ENCODE data around the gene TRAPPC5.
A peak's percentile ranks its signal among the peaks of the same experiment; 100 is the strongest.

TRAPPC5 gene

DNA sequence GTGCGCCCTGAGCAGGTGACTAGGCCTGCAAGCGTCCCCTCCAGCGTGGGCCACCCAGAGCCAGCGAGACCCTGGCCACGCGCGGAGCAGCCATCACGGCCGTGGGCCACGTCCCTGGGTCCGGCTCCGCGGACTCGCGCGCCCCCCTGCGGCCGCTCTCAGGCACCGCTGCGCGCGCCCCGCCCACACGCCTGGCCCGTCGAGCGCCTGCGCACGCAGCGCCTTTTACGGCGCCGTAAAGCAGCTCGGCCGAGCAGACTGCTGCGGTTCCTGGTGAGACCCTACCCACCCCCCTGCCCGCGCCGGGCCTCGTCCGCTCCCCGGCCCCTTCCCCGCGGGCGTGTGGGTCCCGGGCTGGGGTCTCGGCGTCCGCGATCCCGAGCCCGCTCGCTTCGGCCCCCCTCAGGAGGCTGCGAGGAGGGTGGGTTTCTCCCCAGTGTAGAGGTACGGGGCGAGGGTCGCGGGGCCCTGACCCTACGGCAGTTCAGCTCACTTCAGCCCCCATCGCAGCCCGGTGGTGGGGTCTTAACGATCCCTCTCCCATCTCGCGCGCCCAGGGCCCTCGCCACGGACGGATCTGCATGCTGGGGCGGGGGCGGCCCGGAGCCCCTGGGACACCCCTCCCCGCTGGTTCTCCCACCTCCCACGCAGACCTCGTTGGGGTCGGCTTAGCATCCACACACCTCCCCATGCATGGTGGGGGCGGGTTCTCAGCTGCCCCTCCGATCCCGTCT lies at the start of gene TRAPPC5:
TRAPPC5 (plus strand) TSS at position 228 of the 734 bp plus-strand sequence. CDS start 1,421 bp downstream, outside the sequence.
- Mint-ChIP-seq H3K9me3 (no peaks in the 10 kb centered on the region), H3K4me3 (peak within 1 kb of the TSS; percentile 90), H3K4me1 (peaks cover 52% of the 10 kb centered on the region), H3K27me3 (peaks cover 6% of the 10 kb centered on the region), H3K27ac (peak within 1 kb of the TSS; percentile 93), H3K36me3 (no peaks in the 10 kb centered on the region)

DNA sequence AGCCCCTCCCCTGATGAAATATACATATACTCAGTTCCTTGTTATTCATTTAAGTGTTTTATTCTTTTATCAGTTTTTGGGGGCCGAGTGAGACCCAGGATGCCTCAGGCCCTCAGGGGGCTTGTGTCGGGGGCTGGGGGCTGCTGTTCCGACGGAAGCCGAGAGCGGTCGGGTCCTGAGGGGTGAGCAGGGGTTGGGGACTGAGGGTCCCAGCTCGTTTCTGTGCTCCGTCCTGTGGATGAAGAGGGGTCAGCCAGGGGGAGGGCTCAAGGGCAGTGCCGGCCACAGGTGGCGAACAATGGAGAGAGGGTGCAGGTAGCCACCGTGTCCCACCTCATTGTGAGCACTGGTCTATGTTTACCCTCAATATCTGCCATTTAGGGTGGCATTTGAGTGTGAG lies 49.1 kb upstream of the TRAPPC5 start:
- Mint-ChIP-seq H3K27ac (no peak overlapping the region), H3K27me3 (no peaks in the 10 kb centered on the region), H3K4me3 (peak overlapping the region; percentile 30), H3K36me3 (peaks cover 9% of the 10 kb centered on the region), H3K9me3 (no peaks in the 10 kb centered on the region), H3K4me1 (peaks cover 46% of the 10 kb centered on the region)

DNA sequence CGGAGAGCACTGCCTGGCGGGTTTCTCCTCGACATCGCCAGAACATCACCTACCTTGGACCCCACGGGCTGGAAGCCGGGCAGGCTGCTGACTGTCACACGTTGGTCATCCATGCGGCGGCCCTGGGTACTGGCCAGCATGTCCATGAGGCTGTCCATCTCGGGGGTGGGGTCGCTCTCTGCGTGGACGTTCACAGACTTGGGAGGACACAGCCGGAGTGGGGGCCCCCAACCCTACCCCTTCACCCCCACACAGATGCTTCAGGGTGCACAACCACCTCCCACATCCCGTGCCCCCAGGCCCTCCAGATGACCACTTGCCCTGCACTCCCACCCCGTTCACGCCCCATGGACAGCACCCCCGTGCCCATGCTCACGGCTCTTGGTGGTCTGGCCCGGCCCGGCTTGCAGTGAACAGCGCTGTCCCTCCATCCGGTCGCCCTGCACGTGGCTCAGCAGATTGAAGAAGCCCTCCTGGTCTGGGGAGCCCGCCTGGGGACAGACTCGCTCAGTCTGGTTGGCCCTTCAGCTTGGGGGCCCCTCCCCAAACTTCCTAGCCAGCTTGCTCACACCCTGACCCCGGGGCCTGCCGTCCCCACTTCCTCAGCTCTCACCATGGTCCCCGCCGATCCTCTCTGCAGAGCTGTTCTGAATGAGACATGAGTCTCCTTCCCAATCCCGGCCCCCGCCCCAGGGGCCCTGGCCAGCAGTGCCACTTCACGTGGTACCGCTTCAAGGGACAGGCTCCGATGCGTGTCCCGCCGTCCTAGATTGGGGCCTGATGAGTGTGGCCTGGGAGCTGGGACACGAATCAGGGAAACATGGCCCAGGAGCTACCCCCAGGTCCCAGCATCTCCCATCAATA lies 48.1 kb upstream of the TRAPPC5 start:
- peaks cover 43% of the 10 kb centered on the region for H3K4me1 Mint-ChIP-seq
- no peak overlapping the region for H3K27ac Mint-ChIP-seq
- no peaks in the 10 kb centered on the region for H3K9me3 Mint-ChIP-seq
- no peak overlapping the region for H3K4me3 Mint-ChIP-seq
- H3K27me3 Mint-ChIP-seq = no peaks in the 10 kb centered on the region
- H3K36me3 Mint-ChIP-seq = peaks cover 7% of the 10 kb centered on the region

DNA sequence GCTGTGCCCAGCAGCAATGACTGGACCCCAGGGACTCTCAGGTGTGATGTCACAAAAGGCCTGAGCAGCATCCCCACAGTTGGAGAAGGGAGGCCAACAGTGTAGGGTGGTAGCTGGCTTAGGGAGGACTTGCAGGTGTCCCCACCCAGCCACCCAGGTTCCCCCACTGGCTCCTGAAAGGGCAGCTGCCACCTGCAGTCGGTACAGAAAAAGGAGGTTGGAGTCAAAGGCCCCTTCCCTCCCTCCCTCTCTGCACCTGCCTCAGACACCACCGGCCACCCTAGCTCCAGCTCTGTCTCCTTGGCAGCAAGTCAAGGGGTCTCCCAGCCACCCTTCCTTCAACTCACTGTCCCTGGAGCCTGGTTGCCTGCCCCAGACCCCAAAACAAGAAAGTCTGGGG lies 46.9 kb upstream of the TRAPPC5 start, which contains the start of gene PCP2:
PCP2 (minus strand) TSS at position 22 of the 400 bp plus-strand sequence. CDS start 262 bp downstream, outside the sequence.
- H3K4me1 Mint-ChIP-seq = peaks cover 43% of the 10 kb centered on the region
- H3K27me3 Mint-ChIP-seq = no peaks in the 10 kb centered on the region
- no peak within 1 kb of the TSS for H3K4me3 Mint-ChIP-seq
- H3K27ac Mint-ChIP-seq = no peak within 1 kb of the TSS
- H3K36me3 Mint-ChIP-seq = peaks cover 7% of the 10 kb centered on the region
- H3K9me3 Mint-ChIP-seq = no peaks in the 10 kb centered on the region

DNA sequence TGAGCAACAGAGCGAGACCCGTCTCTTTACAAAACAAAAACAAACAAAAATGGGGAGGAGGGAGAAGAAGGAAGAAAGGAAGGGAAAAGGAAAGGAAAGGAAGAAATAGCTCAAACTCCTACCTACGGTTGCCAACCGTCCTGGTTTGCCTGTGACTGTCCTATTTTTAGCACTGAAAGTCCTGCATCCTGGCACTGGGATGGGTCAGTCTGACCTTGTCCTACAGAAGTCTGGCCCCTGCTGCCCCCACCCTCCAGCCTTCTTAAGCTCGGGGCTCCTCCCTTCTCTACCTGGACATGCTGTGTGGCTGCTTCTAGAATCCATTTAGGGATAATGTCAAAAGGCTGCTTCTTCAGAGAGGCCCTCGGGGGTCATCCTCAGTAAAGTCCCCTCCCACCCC lies 45.0 kb upstream of the TRAPPC5 start:
- Mint-ChIP-seq H3K36me3 (no peaks in the 10 kb centered on the region), H3K9me3 (no peaks in the 10 kb centered on the region), H3K4me1 (peaks cover 40% of the 10 kb centered on the region), H3K27me3 (no peaks in the 10 kb centered on the region), H3K27ac (no peak overlapping the region), H3K4me3 (peak overlapping the region; percentile 79)

DNA sequence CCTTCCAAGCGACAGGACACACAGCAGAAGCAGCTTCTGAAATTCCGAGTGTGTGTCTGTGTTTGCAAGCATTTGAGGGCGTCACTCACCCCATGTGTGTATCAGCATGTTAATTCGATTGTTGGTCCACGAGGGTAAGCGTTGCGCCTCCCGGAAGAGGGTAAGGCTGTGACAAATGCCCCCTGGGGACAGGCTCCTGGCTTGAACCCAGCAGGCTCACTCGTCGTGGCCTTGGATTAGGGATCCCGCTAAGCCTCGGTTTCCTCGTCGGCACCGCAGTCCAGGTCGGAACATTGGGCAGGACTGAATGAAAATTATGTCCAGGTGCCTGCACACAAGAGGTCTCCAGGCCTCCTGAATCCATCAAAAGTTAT lies 44.3 kb upstream of the TRAPPC5 start:
- H3K36me3 Mint-ChIP-seq = no peaks in the 10 kb centered on the region
- no peaks in the 10 kb centered on the region for H3K9me3 Mint-ChIP-seq
- no peaks in the 10 kb centered on the region for H3K27me3 Mint-ChIP-seq
- peak overlapping the region; percentile 83 for H3K4me3 Mint-ChIP-seq
- H3K27ac Mint-ChIP-seq = no peak overlapping the region
- peaks cover 36% of the 10 kb centered on the region for H3K4me1 Mint-ChIP-seq

DNA sequence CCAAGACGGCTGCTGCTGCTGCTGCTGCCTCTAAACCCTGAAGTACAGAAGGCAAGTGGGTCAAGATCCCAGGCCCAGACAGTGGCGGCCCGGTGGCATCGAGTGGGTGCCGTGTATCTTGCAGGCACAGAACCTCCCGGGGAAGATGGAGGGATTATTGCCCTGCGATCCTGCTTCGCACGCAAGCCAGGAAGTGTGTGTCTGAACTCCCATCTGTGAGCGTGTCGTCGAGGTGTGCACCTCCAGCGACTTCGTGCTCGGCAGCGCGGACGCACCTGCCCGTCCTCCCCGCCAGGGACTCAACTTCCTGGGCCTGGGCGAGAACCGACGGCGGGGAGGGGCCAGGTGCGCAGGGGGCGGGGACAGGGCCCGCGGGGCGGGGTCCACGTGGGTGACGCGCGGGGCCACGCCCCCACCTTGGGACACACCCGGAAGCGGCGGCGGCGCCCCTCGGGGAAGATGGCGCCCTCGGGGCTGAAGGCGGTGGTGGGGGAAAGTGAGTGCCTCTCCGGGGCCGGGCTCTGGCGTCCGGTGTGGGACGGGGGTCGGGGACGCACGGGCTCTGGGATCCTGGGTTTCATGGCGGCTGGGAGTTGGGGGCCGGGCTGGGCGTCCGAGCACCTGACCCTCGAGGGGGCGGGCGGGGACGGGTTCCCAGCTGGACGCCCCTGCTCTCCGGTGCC lies 43.8 kb upstream of the TRAPPC5 start, which contains the start of gene STXBP2:
STXBP2 (plus strand) TSS at position 420 of the 683 bp plus-strand sequence; CDS start at position 460, 40 bp downstream.
- peak within 1 kb of the TSS; percentile 83 for H3K4me3 Mint-ChIP-seq
- H3K36me3 Mint-ChIP-seq = no peaks in the 10 kb centered on the region
- H3K27me3 Mint-ChIP-seq = no peaks in the 10 kb centered on the region
- H3K27ac Mint-ChIP-seq = peak within 1 kb of the TSS; percentile 74
- H3K4me1 Mint-ChIP-seq = peaks cover 36% of the 10 kb centered on the region
- H3K9me3 Mint-ChIP-seq = no peaks in the 10 kb centered on the region

DNA sequence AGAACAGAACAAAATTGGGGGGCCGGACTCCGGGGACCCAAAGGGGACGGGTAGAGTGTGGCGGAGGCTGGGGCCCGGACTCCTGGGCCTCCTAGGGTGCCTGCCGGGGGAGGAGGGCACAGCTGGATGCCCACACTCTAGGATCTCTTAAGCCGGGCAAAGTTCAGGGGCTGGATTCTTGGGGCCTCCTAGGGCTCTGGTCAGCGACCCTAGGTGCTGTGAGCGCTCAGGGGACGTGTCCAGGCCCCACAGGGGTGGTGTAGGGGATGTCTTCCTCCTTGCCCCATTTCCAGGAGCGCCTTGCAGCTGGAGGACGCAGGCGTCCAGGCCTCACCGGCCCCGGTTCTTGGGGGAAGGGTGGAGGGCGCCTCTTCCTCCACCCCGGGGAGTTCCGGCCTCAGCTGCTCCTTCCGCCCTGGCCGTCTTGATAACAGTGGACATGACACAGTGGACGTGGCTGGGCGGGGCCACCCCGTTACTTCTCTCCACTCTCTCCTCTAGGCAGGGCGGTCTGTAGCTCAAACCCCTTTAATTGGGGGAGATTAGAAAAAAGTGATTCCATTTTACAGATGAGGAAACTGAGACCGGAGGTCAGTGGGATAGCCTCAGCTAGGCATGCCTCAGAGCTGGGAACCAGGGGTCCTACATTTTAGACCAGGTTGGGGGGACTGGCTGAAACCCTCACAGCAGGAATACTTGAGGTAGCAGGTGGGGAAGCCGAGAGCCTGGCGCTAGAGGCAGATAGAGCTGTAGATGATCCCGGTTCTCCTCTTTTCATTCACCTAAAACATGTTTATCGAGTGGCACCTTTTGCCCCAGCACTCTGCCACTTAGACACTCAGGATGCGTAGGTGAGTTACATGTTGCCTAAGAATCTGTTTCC lies 43.0 kb upstream of the TRAPPC5 start:
- peak overlapping the region; percentile 51 for H3K27ac Mint-ChIP-seq
- no peaks in the 10 kb centered on the region for H3K9me3 Mint-ChIP-seq
- no peaks in the 10 kb centered on the region for H3K36me3 Mint-ChIP-seq
- peak overlapping the region; percentile 83 for H3K4me3 Mint-ChIP-seq
- H3K27me3 Mint-ChIP-seq = no peaks in the 10 kb centered on the region
- peaks cover 36% of the 10 kb centered on the region for H3K4me1 Mint-ChIP-seq

DNA sequence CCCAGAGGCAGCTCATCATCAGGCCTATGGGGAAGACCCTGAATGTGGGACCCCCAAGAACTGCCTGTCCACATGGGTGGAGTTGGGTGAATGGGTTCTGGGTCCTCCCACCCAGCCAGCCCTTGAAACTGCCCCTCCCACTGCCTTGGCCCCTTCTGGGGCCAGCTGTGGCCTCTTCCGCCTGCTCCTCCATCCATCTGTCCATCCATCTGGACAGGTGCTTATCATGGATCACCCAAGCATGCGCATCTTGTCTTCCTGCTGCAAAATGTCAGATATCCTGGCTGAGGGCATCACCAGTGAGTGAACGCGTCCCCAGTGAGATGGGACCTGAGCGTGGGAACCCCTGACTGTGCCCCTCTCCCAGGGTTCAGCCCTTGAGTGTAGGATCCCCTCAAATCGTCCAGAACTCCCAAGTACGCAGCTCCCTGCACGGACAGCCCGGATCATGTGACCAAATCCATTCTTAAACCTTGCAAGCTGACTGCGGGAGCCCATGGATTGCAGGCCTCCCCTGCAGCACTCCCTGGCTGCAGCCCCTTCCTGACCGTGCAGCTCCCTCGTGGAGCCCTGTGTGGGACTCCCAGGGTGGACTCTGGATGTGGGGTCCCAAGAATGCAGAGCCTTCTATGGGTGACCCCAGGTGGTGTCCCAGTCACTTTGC lies 41.7 kb upstream of the TRAPPC5 start:
- Mint-ChIP-seq H3K4me1 (peaks cover 36% of the 10 kb centered on the region), H3K36me3 (no peaks in the 10 kb centered on the region), H3K27me3 (no peaks in the 10 kb centered on the region), H3K9me3 (no peaks in the 10 kb centered on the region), H3K4me3 (no peak overlapping the region), H3K27ac (no peak overlapping the region)

DNA sequence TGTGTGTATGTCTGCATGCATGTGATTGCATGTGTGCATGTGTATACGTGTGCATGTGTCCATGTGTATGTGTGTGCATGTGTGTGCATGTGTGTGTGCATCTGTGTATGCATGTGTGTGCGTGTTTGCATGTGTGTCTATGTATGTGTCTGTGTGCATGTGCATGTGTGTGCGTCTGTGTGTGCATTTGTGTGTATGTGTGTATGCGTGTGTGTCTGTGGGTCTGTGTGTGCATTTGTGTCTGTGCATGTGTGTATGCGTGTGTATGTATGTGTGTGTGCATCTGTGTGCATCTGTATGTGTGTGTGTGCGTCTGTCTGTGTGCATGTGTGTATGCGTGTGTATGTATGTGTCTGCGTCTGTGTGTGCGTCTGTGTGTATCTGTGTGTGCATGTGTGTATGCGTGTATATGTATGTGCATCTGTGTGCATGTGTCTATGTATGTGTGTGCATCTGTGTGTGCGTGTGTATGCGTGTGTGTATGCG lies 40.7 kb upstream of the TRAPPC5 start:
- Mint-ChIP-seq H3K4me1 (peaks cover 36% of the 10 kb centered on the region), H3K36me3 (no peaks in the 10 kb centered on the region), H3K27ac (no peak overlapping the region), H3K9me3 (no peaks in the 10 kb centered on the region), H3K27me3 (no peaks in the 10 kb centered on the region), H3K4me3 (peak overlapping the region; percentile 0)

DNA sequence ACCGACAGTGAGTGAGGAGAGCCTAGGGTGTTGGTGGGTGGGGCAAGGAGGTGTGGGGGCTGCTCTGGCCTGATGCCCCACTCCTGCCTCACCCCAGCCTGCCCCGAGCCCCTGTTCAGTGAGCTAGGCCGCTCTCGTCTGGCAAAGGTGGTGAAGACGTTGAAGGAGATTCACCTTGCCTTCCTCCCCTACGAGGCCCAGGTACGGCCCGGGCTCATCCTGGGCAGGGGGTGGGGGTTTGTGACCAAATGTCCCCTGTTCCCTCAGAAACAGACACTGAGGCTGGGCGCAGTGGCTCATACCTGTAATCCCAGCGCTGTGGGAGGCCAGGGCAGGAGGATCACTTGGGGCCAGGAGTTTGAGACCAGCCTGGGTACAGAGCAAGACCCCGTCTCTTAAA lies 39.8 kb upstream of the TRAPPC5 start:
- Mint-ChIP-seq H3K4me1 (peaks cover 33% of the 10 kb centered on the region), H3K36me3 (peaks cover 1% of the 10 kb centered on the region), H3K27ac (no peak overlapping the region), H3K27me3 (no peaks in the 10 kb centered on the region), H3K9me3 (no peaks in the 10 kb centered on the region), H3K4me3 (no peak overlapping the region)

DNA sequence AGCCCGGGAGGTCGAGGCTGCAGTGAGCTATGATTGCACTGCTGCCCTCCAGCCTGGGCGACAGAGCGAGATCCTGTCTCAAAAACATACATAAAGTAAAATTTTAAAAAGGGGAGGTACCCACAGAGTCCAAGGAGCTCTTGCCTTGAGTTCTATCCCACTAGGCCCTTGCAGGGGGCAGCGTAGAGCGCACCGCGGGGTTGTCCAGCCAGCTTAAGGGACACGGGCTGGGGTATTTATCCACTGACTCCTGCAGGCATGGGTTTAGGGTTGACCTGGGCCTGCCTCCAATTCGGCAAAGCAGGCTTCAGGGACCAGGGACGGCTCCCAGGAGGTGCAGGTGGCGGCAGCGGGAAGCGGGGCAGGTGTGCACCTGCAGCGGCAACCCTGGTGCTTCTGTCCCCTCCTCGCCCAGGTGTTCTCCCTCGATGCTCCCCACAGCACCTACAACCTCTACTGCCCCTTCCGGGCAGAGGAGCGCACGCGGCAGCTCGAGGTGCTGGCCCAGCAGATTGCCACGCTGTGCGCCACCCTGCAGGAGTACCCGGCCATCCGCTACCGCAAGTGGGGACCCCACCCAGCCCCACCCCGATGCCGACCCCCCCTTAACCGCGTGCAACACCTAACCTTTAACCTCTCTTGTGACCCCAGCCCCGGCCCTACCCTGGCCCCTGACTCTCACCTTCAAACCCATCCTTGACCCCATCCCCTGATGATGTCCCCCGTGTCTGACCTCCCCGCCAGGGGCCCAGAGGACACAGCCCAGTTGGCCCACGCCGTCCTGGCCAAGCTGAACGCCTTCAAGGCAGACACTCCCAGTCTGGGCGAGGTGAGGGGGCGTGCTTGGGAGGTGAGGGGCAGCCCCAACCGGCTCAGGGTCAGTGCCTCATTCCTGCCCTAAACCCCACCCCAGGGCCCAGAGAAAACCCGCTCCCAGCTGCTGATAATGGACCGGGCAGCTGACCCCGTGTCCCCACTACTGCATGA lies 39.0 kb upstream of the TRAPPC5 start:
- H3K9me3 Mint-ChIP-seq = no peaks in the 10 kb centered on the region
- H3K4me3 Mint-ChIP-seq = no peak overlapping the region
- H3K27ac Mint-ChIP-seq = no peak overlapping the region
- H3K4me1 Mint-ChIP-seq = peaks cover 31% of the 10 kb centered on the region
- H3K27me3 Mint-ChIP-seq = no peaks in the 10 kb centered on the region
- H3K36me3 Mint-ChIP-seq = peaks cover 2% of the 10 kb centered on the region

DNA sequence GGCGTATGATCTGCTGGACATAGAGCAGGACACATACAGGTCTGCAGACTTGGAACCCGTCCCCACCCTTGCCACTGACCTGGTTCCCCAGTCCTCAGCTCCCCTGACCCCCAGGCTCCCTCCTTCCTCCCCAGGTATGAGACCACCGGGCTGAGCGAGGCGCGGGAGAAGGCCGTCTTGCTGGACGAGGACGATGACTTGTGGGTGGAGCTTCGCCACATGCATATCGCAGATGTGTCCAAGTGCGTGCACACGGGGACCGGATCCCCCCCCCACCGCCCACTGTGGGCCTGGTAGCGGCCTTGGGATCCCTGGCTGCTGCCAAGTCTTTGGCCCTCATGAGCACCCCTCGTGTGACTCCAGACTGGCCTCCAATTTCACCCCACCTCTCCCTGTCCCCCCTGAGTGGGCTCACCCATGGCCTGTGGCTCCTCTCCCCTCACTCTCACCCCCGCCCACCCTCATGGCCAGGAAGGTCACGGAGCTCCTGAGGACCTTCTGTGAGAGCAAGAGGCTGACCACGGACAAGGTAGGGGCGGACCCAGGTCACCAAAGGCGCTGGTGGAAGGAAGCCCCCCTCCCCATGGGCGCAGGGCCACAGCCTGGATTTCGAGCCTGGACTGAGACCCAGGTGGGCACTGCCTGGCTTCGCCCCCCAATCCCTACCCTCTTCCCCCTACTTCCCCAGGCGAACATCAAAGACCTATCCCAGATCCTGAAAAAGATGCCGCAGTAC lies 38.2 kb upstream of the TRAPPC5 start:
- peaks cover 2% of the 10 kb centered on the region for H3K36me3 Mint-ChIP-seq
- peaks cover 28% of the 10 kb centered on the region for H3K4me1 Mint-ChIP-seq
- no peaks in the 10 kb centered on the region for H3K9me3 Mint-ChIP-seq
- no peak overlapping the region for H3K4me3 Mint-ChIP-seq
- H3K27me3 Mint-ChIP-seq = no peaks in the 10 kb centered on the region
- H3K27ac Mint-ChIP-seq = no peak overlapping the region

All from activated naive CD4-positive, alpha-beta T cell treated with anti-CD3 and anti-CD28 coated beads, Interleukin-2, amount 50 U/mL, for 24 hours (primary cell).